ENCODE data around the gene ITIH3. TPM values are rescaled to one million over a fixed set of nuclear protein-coding genes. Genes with fewer than 3 reads are reported as not detected.
"Not testable (repeated sequence)": the region's sequence is repeated elsewhere in the genome, so short reads cannot be mapped to it uniquely, and the experiment has no call there.

ITIH3 gene
- total RNA-seq, 1 donor from 2014 or later: not detected

GRCh38 chr3:52775877-52776276 lies 18.7 kb upstream of the ITIH3 start:
- Mint-ChIP-seq H3K4me3 (no peak overlapping the region), H3K9me3 (no peaks in the 10 kb centered on the region), H3K27me3 (ENCODE audit: insufficient read depth, low read depth) (no peaks in the 10 kb centered on the region), H3K36me3 (no peaks in the 10 kb centered on the region), H3K27ac (no peak overlapping the region), H3K4me1 (peaks cover 5% of the 10 kb centered on the region)
- H2AFZ ChIP-seq (replicated peaks): peak overlapping the region; percentile 63
- no peaks in the 10 kb centered on the region for H3K79me2 ChIP-seq (ENCODE audit: low read depth)
- no peak for TF ChIP-seq EZH2 (IDR thresholded peaks at IDR 0.05)
- H3K27ac ChIP-seq: no peak overlapping the region
- no peak overlapping the region for H3K4me2 ChIP-seq
- DNase-seq (ENCODE audit: low spot score): no peak
- H3K27me3 ChIP-seq: no peaks in the 10 kb centered on the region
- H3K4me1 ChIP-seq: no peaks in the 10 kb centered on the region
- no peak overlapping the region for H3K9ac ChIP-seq
- H4K20me1 ChIP-seq (ENCODE audit: low read depth): no peaks in the 10 kb centered on the region
- H3K9me3 ChIP-seq (ENCODE audit: low read depth): no peaks in the 10 kb centered on the region
- H3F3A ChIP-seq (ENCODE audit: low read depth): peaks cover 3% of the 10 kb centered on the region
- H3K36me3 ChIP-seq: no peaks in the 10 kb centered on the region
- no peak overlapping the region for H3K4me3 ChIP-seq

GRCh38 chr3:52776486-52776885 lies 18.1 kb upstream of the ITIH3 start:
- H3K9me3 Mint-ChIP-seq; H3K9ac ChIP-seq; H3K9me3 ChIP-seq (ENCODE audit: low read depth); H3K4me3 ChIP-seq; H3K36me3 ChIP-seq; H3K4me1 Mint-ChIP-seq; H3K27me3 ChIP-seq; H4K20me1 ChIP-seq (ENCODE audit: low read depth); H3K79me2 ChIP-seq (ENCODE audit: low read depth); H3K27ac ChIP-seq; H3K4me1 ChIP-seq; H3F3A ChIP-seq (ENCODE audit: low read depth); H3K36me3 Mint-ChIP-seq; H3K4me2 ChIP-seq; H3K27ac Mint-ChIP-seq; H2AFZ ChIP-seq (replicated peaks); DNase-seq (ENCODE audit: low spot score); H3K27me3 Mint-ChIP-seq (ENCODE audit: insufficient read depth, low read depth); H3K4me3 Mint-ChIP-seq: not testable (repeated sequence)

GRCh38 chr3:52777127-52777958 lies 17.3 kb upstream of the ITIH3 start, which contains the start of gene ITIH1:
ITIH1 (plus strand) TSS chr3:52777599; CDS start chr3:52777616, 17 bp downstream.
- no peak within 1 kb of the TSS for H3K9ac ChIP-seq
- no peaks in the 10 kb centered on the region for H3K27me3 ChIP-seq
- Mint-ChIP-seq H3K27me3 (ENCODE audit: insufficient read depth, low read depth) (peaks cover 2% of the 10 kb centered on the region), H3K36me3 (no peaks in the 10 kb centered on the region), H3K9me3 (no peaks in the 10 kb centered on the region), H3K4me1 (no peaks in the 10 kb centered on the region), H3K4me3 (peak within 1 kb of the TSS; percentile 16), H3K27ac (peak within 1 kb of the TSS; percentile 50)
- DNase-seq (ENCODE audit: low spot score): peak; percentile 0
- no peaks in the 10 kb centered on the region for H3K36me3 ChIP-seq
- no peaks in the 10 kb centered on the region for H3F3A ChIP-seq (ENCODE audit: low read depth)
- no peaks in the 10 kb centered on the region for H3K79me2 ChIP-seq (ENCODE audit: low read depth)
- H4K20me1 ChIP-seq (ENCODE audit: low read depth): no peaks in the 10 kb centered on the region
- H3K4me2 ChIP-seq: no peak within 1 kb of the TSS
- no peak within 1 kb of the TSS for H3K4me3 ChIP-seq
- no peaks in the 10 kb centered on the region for H3K9me3 ChIP-seq (ENCODE audit: low read depth)
- TF ChIP-seq CTCF (IDR thresholded peaks at IDR 0.05) (no peak), EZH2phosphoT487 (IDR thresholded peaks at IDR 0.05) (no peak), EZH2 (IDR thresholded peaks at IDR 0.05) (no peak)
- no peak within 1 kb of the TSS for H3K27ac ChIP-seq
- no peak within 1 kb of the TSS for H2AFZ ChIP-seq (replicated peaks)
- H3K4me1 ChIP-seq: no peaks in the 10 kb centered on the region

- DNase-seq (ENCODE audit: low spot score): peak; percentile 1
- no peak overlapping the region for H3K9ac ChIP-seq
- H4K20me1 ChIP-seq (ENCODE audit: low read depth): no peaks in the 10 kb centered on the region
- no peaks in the 10 kb centered on the region for H3K9me3 ChIP-seq (ENCODE audit: low read depth)
- no peaks in the 10 kb centered on the region for H3K27me3 ChIP-seq
- no peak overlapping the region for H3K27ac Mint-ChIP-seq
- H3K4me1 Mint-ChIP-seq: no peaks in the 10 kb centered on the region
- no peaks in the 10 kb centered on the region for H3K79me2 ChIP-seq (ENCODE audit: low read depth)
- H2AFZ ChIP-seq (replicated peaks): no peak overlapping the region
- H3K9me3 Mint-ChIP-seq: no peaks in the 10 kb centered on the region
- no peaks in the 10 kb centered on the region for H3K4me1 ChIP-seq
- H3K27ac ChIP-seq: no peak overlapping the region
- TF ChIP-seq EZH2 (IDR thresholded peaks at IDR 0.05): no peak
- TF ChIP-seq EZH2phosphoT487 (IDR thresholded peaks at IDR 0.05): no peak
- no peak for TF ChIP-seq CTCF (IDR thresholded peaks at IDR 0.05)
- no peak overlapping the region for H3K4me2 ChIP-seq
- H3K36me3 Mint-ChIP-seq: no peaks in the 10 kb centered on the region
- peak overlapping the region; percentile 16 for H3K4me3 Mint-ChIP-seq
- H3K4me3 ChIP-seq: no peak overlapping the region
- H3F3A ChIP-seq (ENCODE audit: low read depth): no peaks in the 10 kb centered on the region
- H3K36me3 ChIP-seq: no peaks in the 10 kb centered on the region
- H3K27me3 Mint-ChIP-seq (ENCODE audit: insufficient read depth, low read depth): peaks cover 2% of the 10 kb centered on the region
These were observed 16.4 kb upstream of the ITIH3 start for GRCh38 chr3:52777959-52778805.

Measured in neural progenitor cell (in vitro differentiated cells).